Stimulated activated naive CD8-positive, alpha-beta T cell treated with anti-CD3 and anti-CD28 coated beads, Interleukin-15, Interleukin-2, amounts not matched to agents 100 U/mL and 50 U/mL, for 24 hours (primary cell): ENCODE measurements around the gene PSMC6.
"Not testable (repeated sequence)": the region's sequence is repeated elsewhere in the genome, so short reads cannot be mapped to it uniquely, and the experiment has no call there.

Source experiments
- ATAC-seq: fragments of 150-1000 bp; cut with Tn5 transposase; one replicate; pipeline ENCODE4 v1.10.0; 2021
- DNase-seq: peaks from one replicate; pipeline ENCODE4 v3.0.0; 2021

The PSMC6 gene

GRCh38 chr14:52723514-52724359 lies 16.7 kb downstream of the PSMC6 start:
- ATAC-seq = no peak
- no peak for DNase-seq

- ATAC-seq (no peak), DNase-seq (no peak)
Observed at GRCh38 chr14:52724360-52724644, 17.3 kb downstream of the PSMC6 start.

- not testable (repeated sequence) for ATAC-seq, DNase-seq
Observed at GRCh38 chr14:52727509-52727908, 20.5 kb downstream of the PSMC6 start.

GRCh38 chr14:52729035-52729434 lies 22.0 kb downstream of the PSMC6 start:
- DNase-seq, ATAC-seq: not testable (repeated sequence)

- ATAC-seq = no peak
- DNase-seq = no peak
Observed at GRCh38 chr14:52729585-52729924, 22.6 kb downstream of the PSMC6 start.

- DNase-seq = peak; percentile 100
Observed at GRCh38 chr14:52729925-52730708, 23.1 kb downstream of the PSMC6 start, which contains the start of gene STYX. STYX (plus strand) TSS chr14:52730166; CDS start chr14:52730475, 309 bp downstream.

GRCh38 chr14:52730709-52731111 lies 23.7 kb downstream of the PSMC6 start:
- DNase-seq (no peak), ATAC-seq (no peak)

More at GRCh38 chr14:52729925-52730708, 23.1 kb downstream of the PSMC6 start, which contains the start of gene STYX:
- peak; percentile 98 for ATAC-seq

GRCh38 chr14:52733824-52734223 lies 26.8 kb downstream of the PSMC6 start:
- DNase-seq = no peak
- no peak for ATAC-seq

- ATAC-seq = no peak
- no peak for DNase-seq
Observed at GRCh38 chr14:52735921-52736489, 29.0 kb downstream of the PSMC6 start.

GRCh38 chr14:52738409-52738808 lies 31.4 kb downstream of the PSMC6 start:
- no peak for DNase-seq
- ATAC-seq = no peak

- no peak for ATAC-seq
- DNase-seq = no peak
Observed at GRCh38 chr14:52740751-52741150, 33.8 kb downstream of the PSMC6 start.

GRCh38 chr14:52741865-52742264 lies 34.9 kb downstream of the PSMC6 start:
- no peak for DNase-seq
- peak; percentile 33 for ATAC-seq

GRCh38 chr14:52748647-52749292 lies 41.8 kb downstream of the PSMC6 start:
- ATAC-seq (no peak), DNase-seq (no peak)

- no peak for DNase-seq
Observed at GRCh38 chr14:52755607-52756316, 48.8 kb downstream of the PSMC6 start.

GRCh38 chr14:52759145-52759544 lies 52.1 kb downstream of the PSMC6 start:
- DNase-seq (no peak), ATAC-seq (no peak)

More at GRCh38 chr14:52755607-52756316, 48.8 kb downstream of the PSMC6 start:
- no peak for ATAC-seq

GRCh38 chr14:52762923-52763322 lies 55.9 kb downstream of the PSMC6 start:
- not testable (repeated sequence) for DNase-seq, ATAC-seq

GRCh38 chr14:52767058-52767833 lies 60.2 kb downstream of the PSMC6 start:
- ATAC-seq (no peak), DNase-seq (no peak)

- peak; percentile 32 for ATAC-seq
Observed at GRCh38 chr14:52769887-52770286, 62.9 kb downstream of the PSMC6 start.

GRCh38 chr14:52776816-52777215 lies 69.8 kb downstream of the PSMC6 start:
- DNase-seq (no peak), ATAC-seq (no peak)

More at GRCh38 chr14:52769887-52770286, 62.9 kb downstream of the PSMC6 start:
- DNase-seq = no peak
